HG03280 (cell line): Measurements from ENCODE around the gene ATP2A3.

Source experiments
- ATAC-seq: cut with Tn5 transposase; IDR thresholded peaks from one replicate; pipeline ENCODE4 v1.9.1; 2021; ENCODE audit warnings: mild to moderate bottlenecking, moderate library complexity; ENCODE audit not compliant: unreplicated experiment

Gene ATP2A3

DNA sequence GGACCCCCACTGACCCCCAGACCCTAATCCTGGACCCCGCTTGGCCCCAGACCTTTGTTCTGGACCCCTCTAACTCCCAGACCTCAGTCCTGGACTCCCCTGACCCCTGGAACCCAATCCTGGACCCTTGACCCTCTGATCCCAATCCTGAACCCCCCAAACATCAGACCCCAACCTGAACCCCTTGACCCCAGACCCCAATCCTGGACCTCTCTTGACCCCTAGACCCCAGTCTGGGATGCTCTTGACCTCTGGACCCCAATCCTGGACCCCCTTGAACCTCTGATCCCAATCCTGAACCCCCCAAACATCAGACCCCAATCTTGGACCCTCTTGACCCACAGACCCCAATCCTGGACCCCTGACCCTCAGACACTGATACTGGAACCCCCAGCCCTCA lies 34.5 kb downstream of the ATP2A3 start:
- no peak for ATAC-seq

DNA sequence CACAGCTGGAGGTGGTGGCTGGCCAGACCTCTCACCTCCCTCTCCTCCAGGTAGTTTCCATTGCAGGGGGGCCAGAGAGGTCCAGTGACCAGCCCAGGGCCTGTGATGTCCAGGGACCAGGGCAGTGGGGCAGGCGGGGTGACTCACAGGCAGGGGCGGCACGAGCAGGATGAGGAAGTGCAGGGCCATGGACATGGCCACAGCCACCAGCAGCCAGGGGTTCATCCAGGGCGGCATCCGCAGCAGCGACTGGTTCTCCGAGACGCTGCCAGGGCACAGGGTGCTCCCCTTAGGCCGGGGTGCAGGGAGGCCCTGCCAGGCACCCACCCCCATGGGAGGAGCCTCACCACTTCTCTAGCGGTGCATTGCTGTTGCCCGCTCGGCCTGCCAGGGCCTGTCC lies 35.1 kb downstream of the ATP2A3 start:
- ATAC-seq = no peak

DNA sequence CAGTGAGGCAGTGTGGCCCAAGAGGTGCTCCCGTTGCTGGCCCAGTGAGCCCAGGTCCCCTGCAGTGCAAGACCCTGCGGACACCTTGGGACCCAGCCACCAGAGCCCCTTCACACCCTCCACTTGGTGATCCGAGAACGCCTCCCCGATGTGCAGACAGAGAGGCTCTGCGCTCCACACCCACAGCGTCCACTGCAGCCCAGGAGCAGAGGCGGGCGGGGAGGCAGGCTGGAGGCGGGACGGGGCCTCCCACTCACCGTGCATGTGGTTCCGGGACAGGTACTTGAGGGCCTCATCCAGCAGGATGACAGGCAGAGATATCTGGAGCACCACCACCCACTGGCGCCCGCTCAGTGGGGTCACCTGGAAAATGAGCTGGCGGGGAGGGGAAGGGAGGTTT lies 35.8 kb downstream of the ATP2A3 start:
- ATAC-seq = no peak

DNA sequence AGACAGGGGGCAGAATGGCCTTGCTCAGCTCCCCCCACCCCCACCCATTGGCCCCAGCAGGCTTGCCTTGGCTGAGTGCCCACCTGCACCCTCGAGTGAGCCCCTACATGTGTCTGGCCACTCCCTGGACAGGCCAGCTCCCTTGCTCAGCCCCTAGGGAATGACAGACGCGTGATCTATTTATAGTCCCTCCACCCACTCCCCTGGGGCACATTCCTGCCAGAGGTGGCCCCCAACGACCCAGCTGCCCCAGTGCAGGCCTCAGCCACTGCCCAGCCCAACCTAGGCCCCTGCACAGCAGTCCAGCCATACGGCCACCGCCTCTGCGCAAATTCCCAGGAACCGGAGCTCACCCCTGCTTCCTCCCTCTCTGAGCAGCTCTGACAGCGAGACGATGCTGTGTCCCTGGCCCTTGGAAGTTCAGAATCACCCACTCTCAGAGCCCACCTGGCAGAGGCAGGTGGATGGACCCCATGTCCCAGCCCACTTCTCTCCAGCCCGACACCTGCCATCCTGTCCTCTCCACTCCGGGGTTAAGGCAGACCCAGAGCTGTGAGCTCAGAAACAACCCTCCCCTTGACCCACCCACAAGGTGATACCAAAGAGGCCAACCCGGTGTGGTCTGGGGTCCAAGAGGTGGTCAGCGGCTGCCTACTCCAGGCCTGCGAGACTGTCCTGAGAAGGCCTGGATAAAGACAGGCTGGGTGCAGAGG lies 36.5 kb downstream of the ATP2A3 start:
- ATAC-seq = no peak

DNA sequence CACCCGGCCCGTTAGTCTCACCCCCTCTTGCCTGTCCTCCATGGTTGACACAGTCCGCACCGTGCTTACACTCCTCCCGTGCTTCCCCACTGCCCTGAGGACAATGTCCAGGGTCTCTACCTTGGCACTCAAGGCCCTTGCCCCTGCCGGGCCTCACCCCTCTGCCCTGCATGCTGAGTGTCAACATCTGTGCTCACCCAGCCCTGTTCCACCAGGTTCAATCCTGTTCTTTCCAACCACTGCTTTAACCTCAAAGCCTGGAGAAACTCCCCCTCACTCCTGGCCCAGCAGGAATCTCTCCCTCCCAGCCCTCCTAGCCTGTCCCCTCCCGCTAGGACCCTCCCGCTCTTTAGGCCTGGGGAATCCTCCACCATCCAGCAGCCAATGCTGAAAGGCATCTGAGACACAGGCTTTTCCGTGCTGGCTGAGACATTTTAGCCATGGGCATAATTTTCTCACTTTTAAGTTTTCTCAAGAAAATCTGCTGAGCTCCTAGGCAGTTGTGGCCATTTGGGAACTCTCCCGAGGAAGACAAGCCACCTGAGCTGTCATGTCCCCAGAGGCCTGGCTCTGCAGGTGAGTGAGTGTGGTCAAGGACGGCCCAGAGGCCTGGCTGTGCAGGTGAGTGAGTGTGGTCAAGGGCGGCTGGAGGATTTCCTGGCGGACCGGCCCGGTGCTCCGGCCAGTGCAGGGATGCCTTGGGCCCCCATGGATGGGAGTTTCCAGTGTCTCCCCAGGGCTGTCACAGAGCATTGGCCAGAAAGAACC lies 37.2 kb downstream of the ATP2A3 start:
- ATAC-seq = no peak

DNA sequence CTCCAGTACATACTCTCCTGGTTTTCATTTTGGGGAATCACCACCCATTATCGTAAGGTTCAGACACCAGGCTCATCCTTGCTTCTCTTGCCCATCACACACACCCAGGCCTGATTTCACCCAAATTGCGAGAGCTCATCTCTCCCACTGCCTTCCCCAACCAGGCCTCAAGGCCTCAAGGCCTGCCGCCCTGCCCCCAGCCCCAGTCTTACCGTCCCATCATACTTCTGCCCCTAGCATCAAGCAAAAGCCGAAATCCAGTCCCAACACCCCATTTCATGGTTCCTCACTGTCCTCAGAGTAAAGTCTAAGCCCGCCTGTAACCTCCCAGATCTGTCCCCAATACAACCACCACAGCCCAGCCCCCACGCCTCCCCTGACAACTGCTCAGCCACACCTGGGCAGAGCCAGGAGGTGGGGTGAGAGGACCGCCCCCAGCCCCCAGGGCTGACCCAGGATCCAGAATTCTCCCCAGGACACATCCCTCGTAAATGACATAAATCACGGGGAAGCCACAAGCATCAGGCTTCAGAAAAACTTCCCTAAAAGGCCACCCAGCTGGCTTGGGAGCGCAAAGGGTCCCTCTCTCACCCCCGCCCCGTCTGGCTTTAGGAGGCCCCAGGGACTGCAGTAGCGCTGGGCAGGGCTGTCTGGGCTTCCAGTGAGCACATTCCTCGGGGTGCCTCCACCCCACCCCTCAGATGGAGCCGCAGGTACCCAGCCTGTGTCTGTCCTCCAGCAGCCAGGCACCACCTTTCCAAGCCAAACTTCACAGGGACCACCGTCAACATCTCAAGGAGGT lies 38.4 kb downstream of the ATP2A3 start:
- no peak for ATAC-seq

DNA sequence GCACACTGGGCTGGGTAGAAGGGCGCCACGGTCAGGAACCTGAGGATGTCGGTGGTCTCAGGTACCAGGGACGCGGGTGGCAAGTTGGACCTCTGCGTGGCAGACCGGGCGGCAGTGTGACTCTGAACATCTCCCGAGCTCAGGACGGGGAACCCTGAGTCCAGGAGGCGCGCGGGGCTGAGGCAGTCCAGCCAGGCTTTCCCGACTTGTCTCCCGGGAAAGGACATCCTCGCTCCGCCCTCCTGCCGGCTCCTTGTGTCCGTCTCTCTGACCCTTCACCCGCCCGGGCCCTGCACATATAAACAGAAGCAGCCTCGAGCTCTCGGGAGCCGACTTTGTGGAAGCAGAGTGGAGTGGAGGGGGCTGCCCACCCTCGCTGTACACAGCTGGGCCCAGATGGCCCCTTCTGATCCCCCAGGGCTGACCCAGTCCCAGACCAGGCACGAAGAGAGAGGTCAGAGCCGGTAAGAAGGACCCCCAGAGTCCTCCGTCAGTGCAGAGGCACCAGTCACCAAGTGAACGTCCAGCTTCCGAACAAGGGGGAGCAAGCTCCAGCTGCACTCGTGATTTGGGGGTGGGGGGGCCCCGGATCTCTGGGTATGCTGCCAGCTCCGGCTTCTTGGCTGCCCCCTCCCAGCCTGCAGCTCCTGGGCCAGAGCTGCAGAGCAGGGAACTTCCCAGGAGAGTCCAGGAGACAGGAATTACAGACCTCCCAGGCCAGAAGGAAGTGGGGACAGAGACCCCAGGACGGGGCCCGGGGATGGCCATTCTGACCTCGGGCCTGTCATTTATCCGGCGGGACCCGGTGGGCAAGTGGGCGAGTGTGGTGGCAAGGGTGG lies 39.5 kb downstream of the ATP2A3 start:
- ATAC-seq = no peak

DNA sequence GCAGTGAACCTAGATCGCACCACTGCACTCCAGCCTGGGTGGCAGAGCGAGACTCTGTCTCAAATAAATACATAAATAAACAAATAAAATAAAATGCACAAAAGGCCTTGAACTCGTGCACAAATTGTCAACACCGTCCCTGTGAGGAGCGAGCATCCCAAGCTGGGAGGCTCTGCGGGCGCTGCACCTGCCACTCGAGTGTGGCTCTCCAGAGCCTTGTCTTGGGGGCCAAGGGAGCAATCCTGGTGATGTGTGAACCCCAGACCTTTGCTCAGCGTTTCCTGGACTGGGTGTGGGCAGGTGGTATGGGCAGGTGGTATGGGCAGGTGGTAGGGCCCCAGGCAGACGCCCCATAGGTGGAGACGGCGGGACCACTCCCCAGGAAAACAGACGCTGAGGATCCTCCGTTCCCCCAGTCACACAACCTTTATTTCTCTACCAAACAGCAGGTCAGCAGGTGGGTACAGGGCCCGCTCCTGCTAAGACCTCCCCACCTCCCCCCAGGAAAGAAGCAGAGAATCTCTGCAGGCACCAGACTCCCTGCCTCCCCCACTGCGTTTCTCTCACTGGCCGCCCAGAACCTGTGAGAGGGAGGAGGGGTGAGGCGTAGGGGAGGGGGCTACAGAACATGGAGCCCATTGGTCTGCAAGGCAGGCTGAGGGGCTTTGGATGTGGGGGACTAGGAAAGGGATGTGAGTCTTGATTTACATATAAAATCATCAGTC lies 40.6 kb downstream of the ATP2A3 start:
- no peak for ATAC-seq

DNA sequence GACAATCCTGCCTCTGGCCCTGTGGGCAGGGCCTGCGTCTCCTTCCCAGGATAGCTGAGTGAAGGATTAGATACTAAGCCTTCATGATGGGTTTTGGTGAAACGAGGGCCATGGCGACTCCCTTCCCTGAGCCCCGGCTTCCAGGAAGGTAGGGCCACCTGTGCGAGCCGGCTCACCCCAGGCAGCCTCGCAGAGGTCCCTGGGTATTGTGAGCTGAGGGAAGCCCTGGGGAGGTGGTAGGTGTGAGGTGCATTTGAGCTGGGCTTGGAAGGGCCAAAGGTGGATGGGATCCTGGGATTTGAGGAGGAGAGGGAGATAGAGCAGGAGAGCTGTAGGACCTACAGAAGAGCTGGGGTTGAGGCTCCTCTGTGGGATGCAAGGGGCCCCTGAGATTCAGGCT lies 41.5 kb downstream of the ATP2A3 start:
- no peak for ATAC-seq

DNA sequence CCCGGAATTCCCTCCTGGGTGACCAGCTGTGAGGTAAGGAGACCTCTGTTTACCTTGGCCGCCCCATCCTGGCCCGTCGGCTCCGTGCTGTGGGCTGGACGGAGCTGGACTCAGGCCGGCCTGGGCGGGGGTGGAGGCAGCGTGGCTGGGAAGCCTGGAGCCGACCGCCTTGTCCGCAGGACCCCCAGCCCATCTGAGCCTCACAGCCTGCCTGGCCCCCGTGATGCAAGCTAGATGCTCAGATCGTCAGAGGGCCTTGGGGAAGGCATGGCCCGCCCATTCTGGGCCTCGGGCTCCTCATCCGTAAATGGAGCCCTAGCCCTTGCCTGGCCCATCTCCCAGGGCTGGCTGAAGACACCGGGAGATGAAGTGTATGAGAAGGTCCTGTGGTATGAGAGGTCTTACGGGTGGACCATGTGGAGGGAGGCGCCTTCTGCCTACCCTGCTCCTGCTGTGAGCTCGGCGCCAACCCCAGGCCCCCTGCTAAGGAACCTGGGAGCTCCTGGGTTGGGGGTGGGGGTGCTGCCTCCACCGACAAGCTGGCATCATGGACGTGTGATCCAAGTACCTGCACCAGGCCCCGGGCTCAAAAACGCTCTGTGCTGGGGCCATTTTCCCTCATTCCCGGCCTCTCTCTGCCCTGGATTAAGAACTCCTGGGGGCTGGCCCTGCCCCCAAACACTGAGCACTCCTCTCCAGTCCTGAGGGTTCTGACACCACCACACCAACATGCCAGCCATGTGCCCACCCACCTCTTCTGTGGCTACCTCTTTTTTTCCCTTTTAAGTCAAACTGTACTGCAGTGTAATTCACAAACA lies 42.5 kb downstream of the ATP2A3 start:
- no peak for ATAC-seq

DNA sequence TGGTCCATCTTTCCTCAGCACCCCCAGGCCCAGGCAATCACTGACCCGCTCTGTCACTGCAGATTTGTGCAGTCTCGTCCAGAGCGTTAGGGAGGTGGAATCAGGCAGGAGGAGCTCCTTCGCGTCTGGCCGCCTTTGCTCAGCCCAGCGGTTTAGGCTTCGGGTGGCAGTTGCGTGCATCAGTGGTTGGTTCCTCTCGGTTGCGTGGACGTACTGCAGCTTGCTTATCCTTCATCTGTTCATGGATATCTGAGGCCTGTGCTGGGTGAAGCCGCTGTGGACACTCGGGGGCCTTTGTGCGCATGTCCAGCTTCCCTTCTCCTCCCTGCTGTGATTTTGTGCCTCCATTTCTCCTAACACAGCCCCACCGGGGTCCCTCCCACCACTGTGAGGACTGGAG lies 43.2 kb downstream of the ATP2A3 start:
- no peak for ATAC-seq

DNA sequence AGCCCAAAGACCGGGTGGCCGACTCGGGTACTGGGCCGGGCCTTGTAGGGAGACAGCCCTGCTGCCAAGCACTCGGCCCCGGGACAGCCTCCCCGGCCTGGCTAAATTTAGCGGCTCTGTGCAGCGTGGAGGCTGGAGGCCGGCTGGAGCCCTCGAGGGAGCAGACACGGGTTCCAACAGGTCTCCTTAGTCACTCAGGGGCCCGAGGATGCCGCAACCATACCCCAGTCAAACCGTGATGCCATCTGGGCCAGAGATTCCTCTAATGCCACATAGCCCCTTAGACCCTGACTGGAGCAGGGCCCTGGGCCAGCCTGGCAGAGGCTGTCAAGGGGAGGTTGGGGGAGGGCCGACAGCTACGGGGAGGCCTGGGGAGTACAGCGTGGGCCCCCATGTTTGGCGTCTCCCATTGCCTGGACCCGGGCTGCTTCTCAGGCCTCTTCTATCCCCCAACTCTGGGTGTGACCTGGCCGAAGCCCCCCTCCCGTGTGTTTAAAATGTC lies 45.1 kb downstream of the ATP2A3 start:
- no peak for ATAC-seq

DNA sequence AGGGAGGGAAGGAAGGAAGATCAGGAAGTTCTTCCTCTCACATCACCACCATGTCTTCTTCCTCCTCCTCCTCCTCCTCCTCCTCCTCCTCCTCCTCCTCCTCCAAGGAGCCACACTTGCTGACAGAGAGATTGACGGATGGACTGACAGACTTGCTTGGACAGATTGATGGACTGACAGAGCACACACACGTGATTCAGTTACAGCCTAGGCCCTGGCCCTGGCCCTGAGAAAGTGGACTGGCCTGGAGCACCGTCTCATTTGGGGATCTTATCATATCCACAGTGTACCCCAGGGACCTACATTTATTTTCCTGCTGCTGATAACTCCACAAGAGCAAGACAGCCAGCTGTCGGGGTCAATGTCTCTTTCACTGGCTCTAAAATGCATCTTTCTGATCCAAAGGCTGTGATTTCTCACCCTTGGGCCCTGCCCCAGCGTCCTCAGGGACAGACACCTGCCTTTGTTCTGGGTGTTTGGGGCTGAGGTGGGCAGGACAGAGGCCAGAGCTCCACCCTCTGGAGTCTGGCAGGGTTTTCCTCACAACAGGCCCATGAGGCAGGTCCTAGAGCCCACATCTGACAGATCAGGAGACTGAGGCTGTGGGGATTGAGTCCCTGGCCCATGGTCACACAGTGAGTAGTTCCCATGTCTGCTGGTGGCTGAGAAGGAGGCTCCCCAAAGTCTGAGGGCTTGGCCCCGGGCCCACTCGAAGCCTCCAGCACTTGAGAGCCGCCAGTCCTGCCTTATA lies 45.7 kb downstream of the ATP2A3 start:
- no peak for ATAC-seq

DNA sequence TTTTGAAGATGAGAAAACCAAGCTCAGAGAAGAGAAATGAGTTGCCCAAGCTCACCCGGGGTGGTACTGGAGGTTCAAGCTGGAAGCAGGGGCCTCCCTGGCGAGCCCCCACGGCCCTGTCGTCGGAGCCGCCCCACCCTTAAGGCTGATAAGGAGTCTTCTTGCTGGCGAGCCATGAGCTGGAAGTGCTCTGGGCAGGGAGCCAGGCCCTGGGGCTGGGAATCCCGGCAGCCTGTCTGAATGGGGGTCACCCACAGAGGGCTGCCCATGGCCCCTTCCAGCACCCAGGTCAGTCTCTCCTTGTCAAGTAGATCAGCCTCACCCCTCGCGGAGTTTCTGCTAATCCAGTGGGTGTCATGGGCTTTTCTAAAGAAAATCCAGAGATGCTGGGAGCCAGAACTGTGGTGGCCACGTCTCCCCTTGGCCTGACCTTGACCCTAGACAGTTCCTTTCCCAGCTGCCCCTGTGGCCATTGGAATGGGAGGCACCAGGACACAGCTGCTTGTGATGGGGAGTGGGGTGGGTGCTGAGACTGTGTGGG lies 46.8 kb downstream of the ATP2A3 start:
- no peak for ATAC-seq

DNA sequence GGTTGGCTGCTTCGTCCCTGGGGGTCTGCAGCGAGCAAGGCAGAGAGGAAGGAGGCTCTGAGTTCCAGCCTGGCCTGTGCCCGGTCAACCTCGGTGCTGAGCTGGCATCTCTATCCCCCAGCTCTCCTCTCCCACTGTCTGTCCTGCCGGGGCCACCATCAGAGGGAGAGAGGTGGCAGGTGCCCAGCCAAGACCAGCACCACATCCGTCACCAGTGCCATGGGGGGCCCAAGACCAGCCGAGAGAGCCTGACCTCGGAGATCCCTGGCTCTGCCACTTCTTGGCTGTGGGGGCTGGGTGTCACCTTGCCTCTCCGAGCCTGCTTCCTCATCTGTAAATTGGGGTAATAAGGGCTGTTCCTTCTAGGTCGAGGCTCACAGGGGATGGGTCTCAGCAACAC lies 47.4 kb downstream of the ATP2A3 start:
- ATAC-seq = no peak

DNA sequence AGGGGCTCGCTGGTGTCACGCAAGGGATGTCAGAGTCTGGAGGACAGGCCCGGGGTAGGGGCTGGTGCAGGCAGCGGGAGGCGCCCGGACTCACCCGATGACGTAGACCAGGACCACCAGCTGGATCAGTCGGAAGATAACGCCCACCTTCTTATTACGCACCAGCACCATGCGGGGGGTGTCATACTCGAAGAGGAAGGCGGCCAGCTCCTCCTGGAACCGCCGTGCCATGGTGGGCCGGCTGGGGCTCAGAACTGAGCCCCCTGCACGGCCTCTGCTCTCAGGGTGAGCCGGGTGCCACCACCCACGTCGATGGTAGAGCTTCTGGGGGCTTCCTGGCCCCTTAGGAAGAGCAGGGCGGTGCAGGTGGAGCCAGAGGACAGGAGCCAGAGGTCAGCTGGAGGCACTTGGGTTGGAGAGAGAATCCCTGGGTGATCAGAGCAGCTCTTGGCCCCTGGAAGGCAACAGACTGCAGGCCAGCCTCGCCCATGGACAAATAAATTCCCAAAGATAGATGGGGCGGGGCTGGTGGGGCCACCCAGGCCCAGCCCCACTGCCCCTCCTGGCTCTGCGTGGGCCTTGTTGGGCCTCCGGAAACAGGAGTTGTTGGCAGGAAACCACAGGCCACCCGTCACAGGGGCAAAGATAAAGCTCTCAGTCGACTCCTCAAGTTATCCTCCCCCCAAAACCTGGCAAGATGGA lies 48.1 kb downstream of the ATP2A3 start, which contains the start of gene P2RX1:
Gene P2RX1 (minus strand): TSS at position 471 of the 702 bp plus-strand sequence. CDS start 240 bp downstream, at position 231.
- no peak for ATAC-seq

DNA sequence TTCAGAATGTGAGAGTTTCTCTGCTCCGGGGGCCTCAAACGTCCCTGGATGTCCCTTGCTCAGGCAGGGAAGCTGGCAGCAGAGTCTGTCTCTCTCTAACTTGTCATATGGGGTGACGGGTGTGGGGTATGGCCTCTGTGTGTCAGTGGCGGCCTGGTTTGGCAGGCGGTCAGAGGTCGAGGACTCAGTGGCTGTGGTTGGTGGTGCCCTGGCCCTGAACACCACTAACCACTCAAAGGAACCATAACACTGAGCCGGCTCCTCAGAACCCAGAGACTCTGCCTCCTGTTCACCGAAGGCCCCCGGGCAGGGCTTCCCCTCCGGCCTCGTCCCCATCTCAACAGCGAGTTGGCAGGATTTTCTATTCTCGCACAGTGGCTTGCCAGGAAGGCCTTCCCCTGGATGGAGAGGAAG lies 48.6 kb downstream of the ATP2A3 start:
- ATAC-seq = no peak
